Astrocyte of the spinal cord (primary cell): Measurements from ENCODE around the gene KCNQ1.

ENCODE experiments used
- DNase-seq: peaks from one replicate; pipeline ENCODE4 v3.0.0; 2011; ENCODE audit warnings: low read depth, low spot score
- H3K4me3 ChIP-seq: 2 replicates; pipeline ENCODE4 v1.5.1; 2011; ENCODE audit warnings: low read depth, mild to moderate bottlenecking, low read length, moderate library complexity
- in situ Hi-C: cut with HindIII; loops from 2 replicates; pipeline ENCODE4 v1.10.0; 2017; ENCODE audit warnings: low sequenced_read_pairs
- TF ChIP-seq, protein P1 (sequence below): IDR thresholded peaks from 2 replicates; pipeline ENCODE4 v1.5.1; 2012; ENCODE audit warnings: low read depth, mild to moderate bottlenecking, low read length, inconsistent platforms

The KCNQ1 gene

GRCh38 chr11:2754008-2754407, 309.2 kb downstream of the KCNQ1 start:
- in situ Hi-C loops = no loop called here

DNA sequence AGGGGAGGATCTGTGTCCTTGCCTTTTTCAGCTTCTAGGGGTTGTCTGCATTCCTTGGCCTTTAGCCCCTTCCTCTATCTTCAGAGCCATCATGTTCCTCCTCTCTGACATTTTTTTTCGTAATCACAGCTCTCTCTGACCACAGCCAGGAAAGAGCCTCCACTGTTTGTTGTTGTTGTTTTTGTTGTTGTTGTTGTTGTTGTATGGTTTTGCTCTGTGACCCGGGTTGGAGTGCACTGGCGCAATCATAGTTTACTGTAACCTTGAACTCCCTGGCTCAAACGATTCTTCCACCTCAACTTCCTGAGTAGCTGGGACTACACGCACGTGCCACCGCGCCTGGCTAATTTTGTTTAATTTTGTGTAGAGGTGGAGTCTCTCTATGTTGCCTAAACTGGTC, 310.3 kb downstream of the KCNQ1 start:
- in situ Hi-C loops = no loop called here
- DNase-seq = no peak
- TF ChIP-seq, protein P1, sequence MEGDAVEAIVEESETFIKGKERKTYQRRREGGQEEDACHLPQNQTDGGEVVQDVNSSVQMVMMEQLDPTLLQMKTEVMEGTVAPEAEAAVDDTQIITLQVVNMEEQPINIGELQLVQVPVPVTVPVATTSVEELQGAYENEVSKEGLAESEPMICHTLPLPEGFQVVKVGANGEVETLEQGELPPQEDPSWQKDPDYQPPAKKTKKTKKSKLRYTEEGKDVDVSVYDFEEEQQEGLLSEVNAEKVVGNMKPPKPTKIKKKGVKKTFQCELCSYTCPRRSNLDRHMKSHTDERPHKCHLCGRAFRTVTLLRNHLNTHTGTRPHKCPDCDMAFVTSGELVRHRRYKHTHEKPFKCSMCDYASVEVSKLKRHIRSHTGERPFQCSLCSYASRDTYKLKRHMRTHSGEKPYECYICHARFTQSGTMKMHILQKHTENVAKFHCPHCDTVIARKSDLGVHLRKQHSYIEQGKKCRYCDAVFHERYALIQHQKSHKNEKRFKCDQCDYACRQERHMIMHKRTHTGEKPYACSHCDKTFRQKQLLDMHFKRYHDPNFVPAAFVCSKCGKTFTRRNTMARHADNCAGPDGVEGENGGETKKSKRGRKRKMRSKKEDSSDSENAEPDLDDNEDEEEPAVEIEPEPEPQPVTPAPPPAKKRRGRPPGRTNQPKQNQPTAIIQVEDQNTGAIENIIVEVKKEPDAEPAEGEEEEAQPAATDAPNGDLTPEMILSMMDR = no peak
- H3K4me3 ChIP-seq = no peak overlapping the region

More at GRCh38 chr11:2754008-2754407, 309.2 kb downstream of the KCNQ1 start:
- TF ChIP-seq, protein P1 = no peak
- no peak for DNase-seq
- no peak overlapping the region for H3K4me3 ChIP-seq

- no peak for DNase-seq
- in situ Hi-C loops = no loop called here
- no peak overlapping the region for H3K4me3 ChIP-seq
- TF ChIP-seq, protein P1 = no peak
These were observed 313.9 kb downstream of the KCNQ1 start for GRCh38 chr11:2758751-2759150.

GRCh38 chr11:2759228-2760195, 314.7 kb downstream of the KCNQ1 start:
- TF ChIP-seq, protein P1 = no peak
- no peak for DNase-seq
- in situ Hi-C loops = no loop called here
- H3K4me3 ChIP-seq = no peak overlapping the region

DNA sequence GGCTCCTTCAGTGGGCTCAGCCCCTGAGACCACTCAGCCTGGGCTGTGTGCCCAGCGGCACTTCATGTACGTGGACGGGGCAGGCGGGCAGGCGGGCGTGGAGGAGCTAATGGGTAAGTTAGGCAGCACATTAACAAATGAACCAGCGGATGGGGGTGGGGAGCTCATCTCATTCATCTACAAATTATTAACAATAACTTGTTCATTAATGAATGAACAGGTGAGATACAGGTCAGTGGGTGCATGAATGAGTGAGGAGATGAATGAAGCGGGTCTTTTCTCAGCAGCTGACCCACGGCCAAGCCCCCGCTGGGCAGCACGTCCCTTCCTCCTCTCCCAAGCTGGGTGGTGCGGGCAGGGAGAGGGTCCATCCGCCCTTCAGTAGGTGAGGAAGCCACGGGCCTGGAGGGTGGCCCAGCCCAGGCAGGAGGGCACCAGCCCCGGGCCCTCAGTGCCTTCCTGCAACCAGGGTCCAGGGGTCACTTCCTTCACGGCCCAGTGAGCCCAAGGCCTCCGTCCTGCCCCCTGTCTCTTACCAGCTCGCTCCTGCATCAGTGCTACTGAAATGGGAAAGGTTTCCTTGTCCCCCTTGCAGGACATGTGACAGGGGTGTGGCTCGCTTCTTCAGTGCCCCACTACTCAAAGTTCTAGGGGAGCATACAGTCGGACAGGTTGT, 315.5 kb downstream of the KCNQ1 start:
- H3K4me3 ChIP-seq = no peak overlapping the region
- DNase-seq = no peak
- TF ChIP-seq, protein P1 = no peak
- in situ Hi-C loops = no loop called here

GRCh38 chr11:2761131-2762030, 316.6 kb downstream of the KCNQ1 start:
- in situ Hi-C loops = no loop called here
- TF ChIP-seq, protein P1 = no peak
- DNase-seq = no peak
- H3K4me3 ChIP-seq = no peak overlapping the region
